ENCODE measurements around the gene NTF4. TPM values are rescaled to one million over a fixed set of nuclear protein-coding genes. Genes with fewer than 3 reads are reported as not detected.

The NTF4 gene
- total and polyA plus RNA-seq, 2 of the 13 experiments (the other 11 are each of a cell fraction or from before 2014, with no cell fraction given) = not detected

DNA sequence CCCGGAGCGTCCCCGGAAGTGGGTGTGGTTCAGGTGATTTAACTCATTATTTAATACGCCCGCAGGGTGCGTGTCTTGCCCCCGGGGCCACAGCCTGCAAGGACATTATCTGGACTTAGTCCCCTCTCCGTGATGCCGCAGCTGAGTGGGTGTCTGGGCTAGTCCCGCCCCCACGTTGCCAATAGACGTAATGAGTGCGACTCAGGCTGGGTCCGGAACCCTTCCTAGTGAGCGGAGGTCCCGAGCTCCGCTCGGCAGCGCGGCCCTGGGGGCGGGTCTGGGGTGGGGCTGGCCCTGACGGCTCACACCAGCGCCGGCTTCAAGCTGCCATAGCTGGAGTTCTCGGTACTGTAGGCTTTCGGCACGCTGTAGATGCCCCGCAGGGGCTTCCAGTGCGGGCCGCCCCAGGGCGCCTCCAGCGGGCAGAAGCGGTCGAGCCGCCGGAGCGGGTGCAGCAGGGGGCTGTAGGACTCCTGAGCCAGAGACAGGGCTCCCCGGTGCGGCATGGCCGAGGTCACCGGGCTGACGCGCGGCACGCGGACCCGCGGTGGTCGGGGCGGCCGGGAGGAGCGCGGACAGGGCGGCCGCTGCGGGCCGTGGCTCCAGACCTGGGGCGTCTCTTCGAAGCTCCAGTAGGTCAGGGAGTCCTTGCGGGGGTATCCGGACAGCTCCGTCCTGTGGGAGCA is 46.8 kb downstream of the NTF4 start (continued):
- TF ChIP-seq, protein P1, sequence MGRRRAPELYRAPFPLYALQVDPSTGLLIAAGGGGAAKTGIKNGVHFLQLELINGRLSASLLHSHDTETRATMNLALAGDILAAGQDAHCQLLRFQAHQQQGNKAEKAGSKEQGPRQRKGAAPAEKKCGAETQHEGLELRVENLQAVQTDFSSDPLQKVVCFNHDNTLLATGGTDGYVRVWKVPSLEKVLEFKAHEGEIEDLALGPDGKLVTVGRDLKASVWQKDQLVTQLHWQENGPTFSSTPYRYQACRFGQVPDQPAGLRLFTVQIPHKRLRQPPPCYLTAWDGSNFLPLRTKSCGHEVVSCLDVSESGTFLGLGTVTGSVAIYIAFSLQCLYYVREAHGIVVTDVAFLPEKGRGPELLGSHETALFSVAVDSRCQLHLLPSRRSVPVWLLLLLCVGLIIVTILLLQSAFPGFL (CRISPR knock-in tag; IDR thresholded peaks at IDR 0.05) = no peak
- TF ChIP-seq, protein P2, sequence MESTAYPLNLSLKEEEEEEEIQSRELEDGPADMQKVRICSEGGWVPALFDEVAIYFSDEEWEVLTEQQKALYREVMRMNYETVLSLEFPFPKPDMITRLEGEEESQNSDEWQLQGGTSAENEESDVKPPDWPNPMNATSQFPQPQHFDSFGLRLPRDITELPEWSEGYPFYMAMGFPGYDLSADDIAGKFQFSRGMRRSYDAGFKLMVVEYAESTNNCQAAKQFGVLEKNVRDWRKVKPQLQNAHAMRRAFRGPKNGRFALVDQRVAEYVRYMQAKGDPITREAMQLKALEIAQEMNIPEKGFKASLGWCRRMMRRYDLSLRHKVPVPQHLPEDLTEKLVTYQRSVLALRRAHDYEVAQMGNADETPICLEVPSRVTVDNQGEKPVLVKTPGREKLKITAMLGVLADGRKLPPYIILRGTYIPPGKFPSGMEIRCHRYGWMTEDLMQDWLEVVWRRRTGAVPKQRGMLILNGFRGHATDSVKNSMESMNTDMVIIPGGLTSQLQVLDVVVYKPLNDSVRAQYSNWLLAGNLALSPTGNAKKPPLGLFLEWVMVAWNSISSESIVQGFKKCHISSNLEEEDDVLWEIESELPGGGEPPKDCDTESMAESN (CRISPR knock-in tag; conservative IDR thresholded peaks at IDR 0.05) = no peak
- TF ChIP-seq, protein P3, sequence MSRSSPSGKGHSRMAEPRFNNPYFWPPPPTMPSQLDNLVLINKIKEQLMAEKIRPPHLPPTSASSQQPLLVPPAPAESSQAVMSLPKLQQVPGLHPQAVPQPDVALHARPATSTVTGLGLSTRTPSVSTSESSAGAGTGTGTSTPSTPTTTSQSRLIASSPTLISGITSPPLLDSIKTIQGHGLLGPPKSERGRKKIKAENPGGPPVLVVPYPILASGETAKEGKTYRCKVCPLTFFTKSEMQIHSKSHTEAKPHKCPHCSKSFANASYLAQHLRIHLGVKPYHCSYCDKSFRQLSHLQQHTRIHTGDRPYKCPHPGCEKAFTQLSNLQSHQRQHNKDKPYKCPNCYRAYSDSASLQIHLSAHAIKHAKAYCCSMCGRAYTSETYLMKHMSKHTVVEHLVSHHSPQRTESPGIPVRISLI (CRISPR knock-in tag; IDR thresholded peaks at IDR 0.05; ENCODE audit: borderline replicate concordance) = no peak
- peak; percentile 23; the same call in 1 of the 2 replicates for TF ChIP-seq ZNF563 (CRISPR knock-in tag; IDR thresholded peaks at IDR 0.05)
- no peak for TF ChIP-seq IKZF4 (CRISPR knock-in tag; IDR thresholded peaks at IDR 0.05; ENCODE audit: borderline replicate concordance, low read depth, not compliant biosample characterization)
- TF ChIP-seq ZNF619 (CRISPR knock-in tag; IDR thresholded peaks at IDR 0.05) = no peak
- no peak for TF ChIP-seq HMG20A (CRISPR knock-in tag; IDR thresholded peaks at IDR 0.05; ENCODE audit: borderline replicate concordance)
- no peak for TF ChIP-seq ZNF264 (CRISPR knock-in tag; IDR thresholded peaks at IDR 0.05)
- TF ChIP-seq, protein P4, sequence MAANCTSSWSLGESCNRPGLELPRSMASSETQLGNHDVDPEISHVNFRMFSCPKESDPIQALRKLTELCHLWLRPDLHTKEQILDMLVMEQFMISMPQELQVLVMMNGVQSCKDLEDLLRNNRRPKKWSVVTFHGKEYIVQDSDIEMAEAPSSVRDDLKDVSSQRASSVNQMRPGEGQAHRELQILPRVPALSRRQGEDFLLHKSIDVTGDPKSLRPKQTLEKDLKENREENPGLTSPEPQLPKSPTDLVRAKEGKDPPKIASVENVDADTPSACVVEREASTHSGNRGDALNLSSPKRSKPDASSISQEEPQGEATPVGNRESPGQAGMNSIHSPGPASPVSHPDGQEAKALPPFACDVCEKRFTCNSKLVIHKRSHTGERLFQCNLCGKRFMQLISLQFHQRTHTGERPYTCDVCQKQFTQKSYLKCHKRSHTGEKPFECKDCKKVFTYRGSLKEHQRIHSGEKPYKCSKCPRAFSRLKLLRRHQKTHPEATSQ (CRISPR knock-in tag; IDR thresholded peaks at IDR 0.05; ENCODE audit: borderline replicate concordance) = no peak
- no peak for TF ChIP-seq POLR2AphosphoS2 (IDR thresholded peaks at IDR 0.05; ENCODE audit: low read depth, low read length)
- peak; percentile 69 for TF ChIP-seq XRCC5 (optimal IDR thresholded peaks at IDR 0.05; ENCODE audit: low read length)
- no peak for TF ChIP-seq ATF7-NPFF (CRISPR knock-in tag; IDR thresholded peaks at IDR 0.05; ENCODE audit: low read depth)
- TF ChIP-seq RAD21 (CRISPR knock-in tag; IDR thresholded peaks at IDR 0.05) = peak; percentile 56
- TF ChIP-seq, protein P5, sequence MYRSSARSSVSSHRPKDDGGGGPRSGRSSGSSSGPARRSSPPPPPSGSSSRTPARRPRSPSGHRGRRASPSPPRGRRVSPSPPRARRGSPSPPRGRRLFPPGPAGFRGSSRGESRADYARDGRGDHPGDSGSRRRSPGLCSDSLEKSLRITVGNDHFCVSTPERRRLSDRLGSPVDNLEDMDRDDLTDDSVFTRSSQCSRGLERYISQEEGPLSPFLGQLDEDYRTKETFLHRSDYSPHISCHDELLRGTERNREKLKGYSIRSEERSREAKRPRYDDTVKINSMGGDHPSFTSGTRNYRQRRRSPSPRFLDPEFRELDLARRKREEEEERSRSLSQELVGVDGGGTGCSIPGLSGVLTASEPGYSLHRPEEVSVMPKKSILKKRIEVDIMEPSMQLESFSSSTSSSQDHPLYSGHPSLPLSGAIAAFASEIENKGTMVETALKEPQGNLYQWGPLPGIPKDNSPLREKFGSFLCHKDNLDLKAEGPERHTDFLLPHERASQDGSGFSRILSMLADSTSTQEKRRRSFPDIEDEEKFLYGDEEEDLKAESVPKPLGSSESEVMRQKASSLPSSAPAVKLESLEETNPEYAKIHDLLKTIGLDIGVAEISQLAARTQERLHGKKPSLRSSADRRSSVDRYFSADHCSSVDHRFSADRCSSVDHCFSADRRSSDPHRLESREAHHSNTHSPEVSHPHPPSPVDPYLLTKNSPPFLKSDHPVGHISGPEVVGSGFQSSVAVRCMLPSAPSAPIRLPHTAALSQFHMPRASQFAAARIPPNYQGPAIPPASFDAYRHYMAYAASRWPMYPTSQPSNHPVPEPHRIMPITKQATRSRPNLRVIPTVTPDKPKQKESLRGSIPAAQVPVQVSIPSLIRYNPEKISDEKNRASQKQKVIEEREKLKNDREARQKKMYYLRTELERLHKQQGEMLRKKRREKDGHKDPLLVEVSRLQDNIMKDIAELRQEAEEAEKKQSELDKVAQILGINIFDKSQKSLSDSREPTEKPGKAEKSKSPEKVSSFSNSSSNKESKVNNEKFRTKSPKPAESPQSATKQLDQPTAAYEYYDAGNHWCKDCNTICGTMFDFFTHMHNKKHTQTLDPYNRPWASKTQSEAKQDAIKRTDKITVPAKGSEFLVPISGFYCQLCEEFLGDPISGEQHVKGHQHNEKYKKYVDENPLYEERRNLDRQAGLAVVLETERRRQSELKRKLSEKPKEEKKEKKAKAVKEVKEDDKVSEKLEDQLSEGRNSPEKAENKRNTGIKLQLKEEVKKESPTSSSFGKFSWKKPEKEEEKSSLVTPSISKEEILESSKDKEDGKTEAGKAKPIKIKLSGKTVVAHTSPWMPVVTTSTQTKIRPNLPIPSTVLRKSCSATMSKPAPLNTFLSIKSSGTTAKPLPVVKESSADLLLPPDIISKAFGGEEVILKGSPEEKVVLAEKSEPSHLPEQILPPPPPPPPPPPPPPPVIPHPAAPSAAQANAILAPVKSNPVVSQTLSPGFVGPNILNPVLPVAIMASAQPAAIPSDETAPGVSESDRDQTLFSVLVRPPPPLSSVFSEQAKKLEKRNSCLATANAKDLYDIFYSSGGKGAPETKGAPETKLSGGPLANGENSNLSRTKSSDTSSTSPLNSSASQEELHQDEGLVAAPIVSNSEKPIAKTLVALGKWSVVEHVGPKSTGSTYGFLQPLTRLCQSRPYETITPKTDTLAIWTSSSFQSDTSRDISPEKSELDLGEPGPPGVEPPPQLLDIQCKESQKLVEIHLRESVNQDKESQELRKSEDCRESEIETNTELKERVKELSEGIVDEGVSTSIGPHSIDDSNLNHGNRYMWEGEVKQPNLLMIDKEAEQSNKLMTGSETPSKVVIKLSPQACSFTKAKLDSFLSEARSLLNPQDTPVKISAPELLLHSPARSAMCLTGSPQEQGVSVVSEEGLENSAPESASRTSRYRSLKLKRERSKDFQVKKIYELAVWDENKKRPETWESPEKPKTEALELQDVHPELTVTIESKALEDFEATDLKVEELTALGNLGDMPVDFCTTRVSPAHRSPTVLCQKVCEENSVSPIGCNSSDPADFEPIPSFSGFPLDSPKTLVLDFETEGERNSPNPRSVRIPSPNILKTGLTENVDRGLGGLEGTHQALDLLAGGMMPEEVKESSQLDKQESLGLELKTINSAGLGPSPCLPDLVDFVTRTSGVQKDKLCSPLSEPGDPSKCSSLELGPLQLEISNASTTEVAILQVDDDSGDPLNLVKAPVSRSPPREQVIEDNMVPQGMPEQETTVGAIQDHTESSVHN (CRISPR knock-in tag; IDR thresholded peaks at IDR 0.05) = no peak
- no peak for TF ChIP-seq ZNF33B (CRISPR knock-in tag; IDR thresholded peaks at IDR 0.05)

All from HepG2 (cell line).